Left renal pelvis (tissue), 4 donors: ENCODE data around the gene FBLN1. TPM values are rescaled to one million over a fixed set of nuclear protein-coding genes. Genes with fewer than 3 reads are reported as not detected.

Experiments used
- DNase-seq, 4 donors: peaks; one replicate each; pipeline ENCODE4 v3.0.0-alpha.2; 2013; ENCODE audit warnings: low read depth in 4 of 4, low spot score in 3 of 4
- polyA plus RNA-seq, 4 donors: library from polyadenylated mRNA; unstranded; fragments of 120-200 nt; gene quantifications; one replicate each; pipeline ENCODE4 v1.2.1, GENCODE V29; 2013; ENCODE audit not compliant: insufficient read length in 4 of 4

The FBLN1 gene
- polyA plus RNA-seq, 4 donors = 135 to 572 (median 169) TPM

GRCh38 chr22:45630436-45630835, 127.8 kb downstream of the FBLN1 start:
- DNase-seq = no peak

- no peak for DNase-seq
Measured at GRCh38 chr22:45631140-45631840, 128.6 kb downstream of the FBLN1 start.

GRCh38 chr22:45631841-45632238, 129.2 kb downstream of the FBLN1 start:
- no peak for DNase-seq

- no peak for DNase-seq
Measured at GRCh38 chr22:45632791-45633515, 130.3 kb downstream of the FBLN1 start.

- DNase-seq = no peak
Measured at GRCh38 chr22:45636683-45637082, 134.0 kb downstream of the FBLN1 start.

- no peak for DNase-seq
Measured at GRCh38 chr22:45638197-45638596, 135.5 kb downstream of the FBLN1 start.

GRCh38 chr22:45638834-45639746, 136.4 kb downstream of the FBLN1 start:
- no peak for DNase-seq

GRCh38 chr22:45639747-45640102, 137.0 kb downstream of the FBLN1 start:
- DNase-seq = no peak

GRCh38 chr22:45640291-45640940, 137.7 kb downstream of the FBLN1 start:
- DNase-seq = no peak

- DNase-seq = no peak
Measured at GRCh38 chr22:45640941-45641621, 138.4 kb downstream of the FBLN1 start.

- DNase-seq = no peak
Measured at GRCh38 chr22:45642986-45643385, 140.3 kb downstream of the FBLN1 start.

GRCh38 chr22:45644714-45645113, 142.0 kb downstream of the FBLN1 start:
- DNase-seq = no peak

GRCh38 chr22:45645150-45645525, 142.5 kb downstream of the FBLN1 start:
- DNase-seq = no peak

- no peak for DNase-seq
Measured at GRCh38 chr22:45645526-45646414, 143.1 kb downstream of the FBLN1 start.

GRCh38 chr22:45647532-45648225, 145.0 kb downstream of the FBLN1 start:
- no peak for DNase-seq

- DNase-seq = no peak
Measured at GRCh38 chr22:45648301-45649117, 145.8 kb downstream of the FBLN1 start.

GRCh38 chr22:45649809-45650208, 147.1 kb downstream of the FBLN1 start:
- no peak for DNase-seq

GRCh38 chr22:45650721-45651120, 148.0 kb downstream of the FBLN1 start:
- DNase-seq = no peak
